ENCODE measurements around the gene SBF2.
A peak's percentile ranks its signal among the peaks of the same experiment; 100 is the strongest.

- TF ChIP-seq CTCF (IDR thresholded peaks at IDR 0.05 in 4 of 5, conservative IDR thresholded peaks at IDR 0.05 in 1 of 5) = peak; percentile 43 to 65 (median 61)
- TF ChIP-seq POLR2A (IDR thresholded peaks at IDR 0.05) = no peak
Observed at GRCh38 chr11:9972989-9973388, 321.0 kb downstream of the SBF2 start.

All from gastrocnemius medialis (tissue), 4 donors.